HEK293 (cell line): ENCODE data around the gene PROCA1.

ENCODE experiments used
- CTCF ChIA-PET: fragments of 350-600 bp; formaldehyde crosslinking; extraction: SDS; loops from one replicate; lab custom pipeline; 2021; ENCODE audit warnings: antibody characterized with exemption; lab: Yijun Ruan, JAX
- POLR2A ChIA-PET: fragments of 300-600 bp; formaldehyde crosslinking; extraction: SDS; loops from one replicate; lab custom pipeline; 2020; ENCODE audit warnings: antibody characterized with exemption, inconsistent platforms; lab: Yijun Ruan, JAX
- H3K27ac ChIP-seq: fragments of 200-500 bp; sonication (Bioruptor generic); 2 replicates; pipeline ENCODE4 v1.5.1; 2014; ENCODE audit warnings: low read depth, low read length, control low read depth, inconsistent platforms; ENCODE audit errors: extremely low read depth
- H3K36me3 ChIP-seq, 2 experiments: fragments of 200-500 bp in 1 of 2; sonication (Bioruptor generic) in 1 of 2; 1 replicate in 1 of 2; 2 replicates in 1 of 2; pipeline ENCODE4 v1.5.1; 2014 to 2017; ENCODE audit warnings: inconsistent platforms in 2 of 2, low read length in 2 of 2; ENCODE audit not compliant: control insufficient read depth in 2 of 2, insufficient read depth in 1 of 2
- H3K4me1 ChIP-seq: fragments of 200-500 bp; sonication (Bioruptor generic); 2 replicates; pipeline ENCODE4 v1.5.1; 2014; ENCODE audit warnings: mild to moderate bottlenecking, low read length, inconsistent platforms; ENCODE audit not compliant: control insufficient read depth, insufficient read depth
- H3K4me3 ChIP-seq: 2 replicates; pipeline ENCODE4 v1.5.1; 2011; ENCODE audit warnings: low read depth, mild to moderate bottlenecking, control low read depth, low read length, moderate library complexity
- H3K9me3 ChIP-seq: fragments of 200-500 bp; sonication (Bioruptor generic); 2 replicates; pipeline ENCODE4 v1.5.1; 2014; ENCODE audit warnings: low read depth, low read length, inconsistent platforms; ENCODE audit not compliant: control insufficient read depth, insufficient read depth
- BCL11A ChIP-seq: fragments of 450-650 bp; formaldehyde crosslinking; IDR thresholded peaks from 2 replicates; pipeline ENCODE4 v1.5.1; 2016; ENCODE audit warnings: low read depth, missing biosample characterization, missing genetic modification characterization
- BCL11B ChIP-seq: fragments of 450-650 bp; formaldehyde crosslinking; IDR thresholded peaks from 2 replicates; pipeline ENCODE4 v1.5.1; 2016; ENCODE audit warnings: low read depth, missing biosample characterization, missing genetic modification characterization
- EGR2 ChIP-seq: fragments of 450-650 bp; formaldehyde crosslinking; IDR thresholded peaks from 2 replicates; pipeline ENCODE4 v1.5.1; 2016; ENCODE audit warnings: low read depth, missing biosample characterization, missing genetic modification characterization
- FEZF1 ChIP-seq: fragments of 450-650 bp; formaldehyde crosslinking; IDR thresholded peaks from 2 replicates; pipeline ENCODE4 v1.5.1; 2016; ENCODE audit warnings: missing biosample characterization, missing genetic modification characterization
- GLI2 ChIP-seq: fragments of 450-650 bp; formaldehyde crosslinking; IDR thresholded peaks from 2 replicates; pipeline ENCODE4; 2017; ENCODE audit warnings: missing biosample characterization, missing genetic modification characterization, low read depth, borderline replicate concordance
- HIC1 ChIP-seq: fragments of 450-650 bp; formaldehyde crosslinking; IDR thresholded peaks from 2 replicates; pipeline ENCODE4 v1.5.1; 2016; ENCODE audit warnings: missing biosample characterization, missing genetic modification characterization
- KLF1 ChIP-seq: fragments of 450-650 bp; formaldehyde crosslinking; IDR thresholded peaks from 2 replicates; pipeline ENCODE4 v1.5.1; 2016; ENCODE audit warnings: missing biosample characterization, missing genetic modification characterization
- KLF17 ChIP-seq: fragments of 450-650 bp; formaldehyde crosslinking; IDR thresholded peaks from 2 replicates; pipeline ENCODE4 v1.5.1; 2016; ENCODE audit warnings: missing biosample characterization, missing genetic modification characterization
- PBX3 ChIP-seq: sonication (generic); formaldehyde crosslinking; IDR thresholded peaks from 2 replicates; pipeline ENCODE4 v1.8.1; 2022; ENCODE audit warnings: mild to moderate bottlenecking, moderate library complexity, missing genetic modification reagents
- PRDM1 ChIP-seq: fragments of 450-650 bp; formaldehyde crosslinking; IDR thresholded peaks from 2 replicates; pipeline ENCODE4; 2016; ENCODE audit warnings: missing biosample characterization, missing genetic modification characterization
- REPIN1 ChIP-seq: fragments of 450-650 bp; formaldehyde crosslinking; IDR thresholded peaks from 2 replicates; pipeline ENCODE4 v1.5.1; 2017; ENCODE audit warnings: missing biosample characterization, missing genetic modification characterization, low read depth
- SALL2 ChIP-seq: fragments of 450-650 bp; formaldehyde crosslinking; IDR thresholded peaks from 2 replicates; pipeline ENCODE4 v1.5.0; 2017; ENCODE audit warnings: missing biosample characterization, mild to moderate bottlenecking, missing genetic modification characterization, borderline replicate concordance
- SCRT2 ChIP-seq: fragments of 450-650 bp; formaldehyde crosslinking; IDR thresholded peaks from 2 replicates; pipeline ENCODE4 v1.5.1; 2016; ENCODE audit warnings: missing biosample characterization, missing genetic modification characterization
- SP2 ChIP-seq: fragments of 450-650 bp; formaldehyde crosslinking; IDR thresholded peaks from 2 replicates; pipeline ENCODE4 v1.5.1; 2016; ENCODE audit warnings: missing biosample characterization, missing genetic modification characterization
- ZBTB17 ChIP-seq: fragments of 450-650 bp; formaldehyde crosslinking; IDR thresholded peaks from 2 replicates; pipeline ENCODE4 v1.5.1; 2016; ENCODE audit warnings: missing biosample characterization, missing genetic modification characterization
- ZBTB49 ChIP-seq: fragments of 450-650 bp; formaldehyde crosslinking; IDR thresholded peaks from 2 replicates; pipeline ENCODE4 v1.5.1; 2016; ENCODE audit warnings: missing biosample characterization, missing genetic modification characterization, low read depth
- ZBTB6 ChIP-seq: fragments of 450-650 bp; formaldehyde crosslinking; IDR thresholded peaks from 2 replicates; pipeline ENCODE4 v1.5.1; 2017; ENCODE audit warnings: missing biosample characterization, missing genetic modification characterization
- ZNF133 ChIP-seq: fragments of 450-650 bp; formaldehyde crosslinking; IDR thresholded peaks from 2 replicates; pipeline ENCODE4 v1.5.1; 2016; ENCODE audit warnings: missing biosample characterization, missing genetic modification characterization
- ZNF324 ChIP-seq: fragments of 450-650 bp; formaldehyde crosslinking; IDR thresholded peaks from 2 replicates; pipeline ENCODE4 v1.5.1; 2016; ENCODE audit warnings: missing biosample characterization, missing genetic modification characterization
- ZNF335 ChIP-seq: fragments of 450-650 bp; formaldehyde crosslinking; conservative IDR thresholded peaks from 2 replicates; pipeline ENCODE4 v1.5.1; 2016; ENCODE audit warnings: missing biosample characterization, missing genetic modification characterization
- ZNF544 ChIP-seq: fragments of 450-650 bp; formaldehyde crosslinking; IDR thresholded peaks from 2 replicates; pipeline ENCODE4 v1.5.0; 2017; ENCODE audit warnings: missing biosample characterization, missing genetic modification characterization
- ZNF549 ChIP-seq: fragments of 450-650 bp; IDR thresholded peaks from 2 replicates; pipeline ENCODE4 v1.5.1; 2018; ENCODE audit warnings: missing biosample characterization, missing genetic modification characterization, mild to moderate bottlenecking, inconsistent platforms, moderate library complexity
- ZNF610 ChIP-seq: fragments of 450-650 bp; formaldehyde crosslinking; IDR thresholded peaks from 2 replicates; pipeline ENCODE4 v1.5.1; 2016; ENCODE audit warnings: missing biosample characterization, missing genetic modification characterization, borderline replicate concordance
- ZNF624 ChIP-seq: fragments of 450-650 bp; formaldehyde crosslinking; IDR thresholded peaks from 2 replicates; pipeline ENCODE4 v1.5.1; 2017; ENCODE audit warnings: missing biosample characterization, missing genetic modification characterization
- ZNF626 ChIP-seq: fragments of 450-650 bp; sonication (Bioruptor Pico); formaldehyde crosslinking; IDR thresholded peaks from 2 replicates; pipeline ENCODE4 v1.5.1; 2018; ENCODE audit warnings: missing biosample characterization, missing genetic modification characterization, inconsistent platforms
- ZNF629 ChIP-seq: fragments of 450-650 bp; formaldehyde crosslinking; IDR thresholded peaks from 2 replicates; pipeline ENCODE4 v1.5.1; 2017; ENCODE audit warnings: missing biosample characterization, missing genetic modification characterization
- ZNF664 ChIP-seq: fragments of 450-650 bp; formaldehyde crosslinking; IDR thresholded peaks from 2 replicates; pipeline ENCODE4 v1.5.1; 2016; ENCODE audit warnings: missing biosample characterization, missing genetic modification characterization
- ZNF670 ChIP-seq: fragments of 450-650 bp; formaldehyde crosslinking; IDR thresholded peaks from 2 replicates; pipeline ENCODE4 v1.5.1; 2016; ENCODE audit warnings: missing biosample characterization, missing genetic modification characterization, low read depth
- ZNF677 ChIP-seq: fragments of 450-650 bp; IDR thresholded peaks from 2 replicates; pipeline ENCODE4 v1.5.0; 2018; ENCODE audit warnings: missing biosample characterization, mild to moderate bottlenecking, missing genetic modification characterization, moderate library complexity
- ZNF792 ChIP-seq: fragments of 450-650 bp; formaldehyde crosslinking; IDR thresholded peaks from 2 replicates; pipeline ENCODE4 v1.5.1; 2016; ENCODE audit warnings: missing biosample characterization, missing genetic modification characterization

The PROCA1 gene

GRCh38 chr17:28747051-28747691 is 35.5 kb upstream of the PROCA1 start (continued):
- TF ChIP-seq FEZF1 (tag by site-specific recombination), result no peak
- 0 out of 2 replicates have a peak, but pooled peaks have one; percentile 4 for TF ChIP-seq SP2
- TF ChIP-seq ZBTB49, result no peak
- TF ChIP-seq ZNF664 (tag by site-specific recombination), result no peak
- no peak for TF ChIP-seq EGR2 (tag by site-specific recombination)
- TF ChIP-seq KLF17 (tag by site-specific recombination), result no peak
- no peak for TF ChIP-seq SALL2 (tag by site-specific recombination)
- no peak for TF ChIP-seq PBX3
- no peak for TF ChIP-seq ZNF792 (tag by site-specific recombination)
- TF ChIP-seq ZNF624 (tag by site-specific recombination), result no peak
- TF ChIP-seq HIC1, result peak; percentile 62
- 0 out of 2 replicates have a peak, but pooled peaks have one; percentile 8 for TF ChIP-seq PRDM1 (tag by site-specific recombination)
- no peak for TF ChIP-seq ZNF335 (tag by site-specific recombination)
- TF ChIP-seq ZBTB6, result no peak
- peak; percentile 6; the same call in 1 of the 2 replicates for TF ChIP-seq SCRT2 (tag by site-specific recombination)
- TF ChIP-seq REPIN1 (tag by site-specific recombination), result no peak
- TF ChIP-seq ZNF670 (tag by site-specific recombination), result no peak
- TF ChIP-seq, all 188 proteins: peak for 5

- peaks cover 3 to 65% of the 10 kb centered on the region in 2 experiments; a peak in 2 of 3 replicates for H3K36me3 ChIP-seq
- H3K27ac ChIP-seq, result no peak overlapping the region
- ChIA-PET CTCF (interaction anchor here (0.6 to 16.7 kb wide), 4 partner anchors 16 to 207 kb away, joined by 3 to 445 read pairs (median 90); partner anchors contain the start of genes NEK8, RPL23A and TLCD1), POLR2A (interaction anchor here (1.3 to 14.1 kb wide), 3 partner anchors 20 to 27 kb away, joined by 5 to 448 read pairs (median 64); partner anchors contain the start of genes NEK8, RPL23A and TLCD1)
- H3K4me3 ChIP-seq, result no peak overlapping the region
- H3K4me1 ChIP-seq, result peaks cover 11% of the 10 kb centered on the region; the same call in 1 of the 2 replicates
- no peaks in the 10 kb centered on the region for H3K9me3 ChIP-seq
- no peak for TF ChIP-seq ZNF677 (tag by site-specific recombination)
- peak; percentile 75 for TF ChIP-seq BCL11B (tag by site-specific recombination)
- no peak for TF ChIP-seq GLI2 (tag by site-specific recombination)
- TF ChIP-seq ZNF544, result no peak
- TF ChIP-seq ZNF670 (tag by site-specific recombination), result no peak
- TF ChIP-seq ZNF629 (tag by site-specific recombination), result no peak
- TF ChIP-seq ZNF549 (tag by site-specific recombination), result no peak
- TF ChIP-seq SCRT2 (tag by site-specific recombination), result peak; percentile 89
- TF ChIP-seq ZNF133 (tag by site-specific recombination), result no peak
- TF ChIP-seq ZNF324 (tag by site-specific recombination), result no peak
- no peak for TF ChIP-seq ZNF610 (tag by site-specific recombination)
- peak; percentile 27; the same call in 1 of the 2 replicates for TF ChIP-seq BCL11A (tag by site-specific recombination)
- no peak for TF ChIP-seq ZNF626 (tag by site-specific recombination)
- TF ChIP-seq KLF1 (tag by site-specific recombination), result 0 out of 2 replicates have a peak, but pooled peaks have one; percentile 10
- TF ChIP-seq ZBTB17 (tag by site-specific recombination), result no peak
These were observed 34.9 kb upstream of the PROCA1 start for GRCh38 chr17:28746611-28747050.
